OCI-LY3 (cell line): ENCODE measurements around the gene DCUN1D2.

Experiments
- EZH2phosphoT487 ChIP-seq: fragments of 200-600 bp; shearing (Covaris generic); IDR thresholded peaks from 2 replicates; pipeline ENCODE4 v1.6.1; 2018; ENCODE audit warnings: antibody characterized with exemption, mixed run types, low read depth
- TF ChIP-seq, protein P1 (sequence below): fragments of 200-600, 300-600 bp; sonication (generic); IDR thresholded peaks from 2 replicates; pipeline ENCODE4 v1.5.1; 2014; ENCODE audit warnings: antibody characterized with exemption, low read length, low read depth

GRCh38 chr13:113475911-113476310 lies 14.6 kb downstream of the DCUN1D2 start:
- TF ChIP-seq, protein P1, sequence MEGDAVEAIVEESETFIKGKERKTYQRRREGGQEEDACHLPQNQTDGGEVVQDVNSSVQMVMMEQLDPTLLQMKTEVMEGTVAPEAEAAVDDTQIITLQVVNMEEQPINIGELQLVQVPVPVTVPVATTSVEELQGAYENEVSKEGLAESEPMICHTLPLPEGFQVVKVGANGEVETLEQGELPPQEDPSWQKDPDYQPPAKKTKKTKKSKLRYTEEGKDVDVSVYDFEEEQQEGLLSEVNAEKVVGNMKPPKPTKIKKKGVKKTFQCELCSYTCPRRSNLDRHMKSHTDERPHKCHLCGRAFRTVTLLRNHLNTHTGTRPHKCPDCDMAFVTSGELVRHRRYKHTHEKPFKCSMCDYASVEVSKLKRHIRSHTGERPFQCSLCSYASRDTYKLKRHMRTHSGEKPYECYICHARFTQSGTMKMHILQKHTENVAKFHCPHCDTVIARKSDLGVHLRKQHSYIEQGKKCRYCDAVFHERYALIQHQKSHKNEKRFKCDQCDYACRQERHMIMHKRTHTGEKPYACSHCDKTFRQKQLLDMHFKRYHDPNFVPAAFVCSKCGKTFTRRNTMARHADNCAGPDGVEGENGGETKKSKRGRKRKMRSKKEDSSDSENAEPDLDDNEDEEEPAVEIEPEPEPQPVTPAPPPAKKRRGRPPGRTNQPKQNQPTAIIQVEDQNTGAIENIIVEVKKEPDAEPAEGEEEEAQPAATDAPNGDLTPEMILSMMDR, result no peak
- TF ChIP-seq EZH2phosphoT487, result no peak
